ENCODE measurements around the gene TFF2.

TFF2 gene

GRCh38 chr21:42302794-42303193 lies 48.0 kb downstream of the TFF2 start:
- no peak for DNase-seq

GRCh38 chr21:42302076-42302650 lies 48.6 kb downstream of the TFF2 start:
- DNase-seq, result no peak

GRCh38 chr21:42301371-42302075 lies 49.3 kb downstream of the TFF2 start:
- DNase-seq, result no peak

- DNase-seq, result no peak
These were observed 49.8 kb downstream of the TFF2 start for GRCh38 chr21:42300956-42301355.

- no peak for DNase-seq
These were observed 50.7 kb downstream of the TFF2 start for GRCh38 chr21:42300045-42300583.

- no peak for DNase-seq
These were observed 51.3 kb downstream of the TFF2 start for GRCh38 chr21:42299324-42300044.

- DNase-seq, result no peak
These were observed 52.1 kb downstream of the TFF2 start for GRCh38 chr21:42298657-42299056.

GRCh38 chr21:42298237-42298636 lies 52.6 kb downstream of the TFF2 start:
- DNase-seq, result no peak

- no peak for DNase-seq
These were observed 53.4 kb downstream of the TFF2 start for GRCh38 chr21:42297377-42297776.

- DNase-seq, result no peak
These were observed 54.3 kb downstream of the TFF2 start for GRCh38 chr21:42296501-42296900.

Data from effector CD8-positive, alpha-beta T cell (primary cell).